Stimulated activated CD8-positive, alpha-beta memory T cell treated with anti-CD3 and anti-CD28 coated beads, Interleukin-7, amount 100 ng/mL, for 24 hours (primary cell): ENCODE data around the gene KIAA1671.
A peak's percentile ranks its signal among the peaks of the same experiment; 100 is the strongest.

Experiments
- DNase-seq: peaks from one replicate; pipeline ENCODE4 v3.0.0-alpha.2; 2020; ENCODE audit warnings: low read depth

KIAA1671 gene

DNA sequence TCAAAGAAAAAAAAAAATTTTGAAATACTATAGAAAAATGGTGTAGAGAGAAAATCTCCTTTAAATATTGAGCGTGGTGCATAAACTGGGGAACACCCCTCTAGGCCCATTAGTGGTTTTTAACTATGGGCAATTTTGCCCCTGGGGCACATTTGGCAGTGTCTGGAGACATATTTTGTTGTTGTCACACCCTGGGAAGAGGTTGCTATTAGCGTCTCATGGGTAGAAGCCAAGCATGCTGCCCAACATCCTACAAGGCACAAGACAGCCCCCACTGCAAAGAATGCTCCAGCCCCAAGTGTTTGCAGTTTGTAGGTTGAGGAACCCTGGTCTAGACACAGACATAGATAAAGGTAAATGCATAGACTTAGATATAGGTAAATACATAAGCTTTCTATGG lies 92.6 kb downstream of the KIAA1671 start:
- no peak for DNase-seq

DNA sequence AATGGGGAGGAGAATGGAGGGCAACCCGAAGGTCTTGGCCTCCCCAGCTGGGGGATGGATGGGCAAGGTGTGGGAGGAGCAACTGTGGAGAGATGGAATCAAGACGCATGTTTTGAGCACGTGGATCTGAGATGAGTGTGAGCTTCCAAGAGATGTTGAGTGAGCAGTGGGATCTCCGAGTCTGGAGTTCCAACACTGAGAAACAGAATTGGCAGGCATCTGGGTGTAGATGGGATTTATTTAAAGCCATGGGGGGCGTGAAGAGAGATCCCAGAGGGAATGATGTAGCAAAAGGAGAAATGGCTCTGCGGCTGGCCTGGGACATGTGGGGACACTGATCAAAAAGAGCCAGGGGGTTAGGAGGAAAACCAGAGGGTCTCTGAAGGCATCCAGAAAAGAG lies 95.6 kb downstream of the KIAA1671 start:
- DNase-seq = no peak

DNA sequence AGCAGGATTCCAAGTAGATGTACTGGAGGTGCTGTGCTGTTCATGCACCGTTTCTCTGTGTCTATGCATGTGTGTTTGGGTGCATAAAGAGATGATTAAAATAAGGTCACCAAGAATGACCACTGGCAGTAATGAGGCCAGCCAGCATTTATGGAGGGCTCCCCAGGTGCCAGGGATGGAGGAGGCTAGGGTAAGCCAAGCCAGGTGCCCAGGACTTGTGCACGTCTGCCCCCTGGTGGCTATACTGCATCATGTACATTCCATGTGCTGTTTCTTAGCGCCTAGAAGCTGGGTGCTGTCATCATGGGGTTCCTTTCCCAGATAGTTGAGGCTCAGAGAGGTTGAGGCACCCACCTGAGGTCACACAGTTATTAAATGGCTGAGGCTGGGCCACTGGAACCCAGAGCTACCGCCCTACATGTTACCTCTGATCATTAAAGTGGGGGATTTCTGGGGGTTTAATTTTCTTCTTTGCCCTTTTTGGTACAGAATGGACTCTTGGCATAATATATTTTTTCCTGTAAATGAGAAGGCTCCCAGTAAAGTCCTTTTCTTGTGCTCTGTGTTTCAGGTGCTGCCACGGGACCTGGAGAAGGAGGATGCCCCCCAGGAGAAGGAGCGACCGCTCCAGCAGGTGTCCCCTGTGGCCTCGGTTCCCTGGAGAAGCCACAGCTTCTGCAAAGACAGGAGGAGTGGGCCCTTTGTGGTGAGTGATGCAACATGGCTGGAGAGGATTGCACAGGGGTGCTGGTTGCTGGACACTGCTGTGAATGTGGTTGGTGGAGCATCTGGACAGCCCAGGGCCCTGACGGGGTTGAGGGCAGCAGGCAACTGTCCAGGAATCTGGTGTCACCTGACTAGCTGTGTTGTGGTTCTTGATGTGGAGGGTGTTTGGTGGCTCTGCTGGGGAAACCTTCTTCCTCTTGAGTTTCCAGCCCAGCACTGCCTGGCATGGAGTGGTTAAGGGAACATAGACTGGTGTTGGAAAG lies 96.4 kb downstream of the KIAA1671 start:
- peak; percentile 48 for DNase-seq

DNA sequence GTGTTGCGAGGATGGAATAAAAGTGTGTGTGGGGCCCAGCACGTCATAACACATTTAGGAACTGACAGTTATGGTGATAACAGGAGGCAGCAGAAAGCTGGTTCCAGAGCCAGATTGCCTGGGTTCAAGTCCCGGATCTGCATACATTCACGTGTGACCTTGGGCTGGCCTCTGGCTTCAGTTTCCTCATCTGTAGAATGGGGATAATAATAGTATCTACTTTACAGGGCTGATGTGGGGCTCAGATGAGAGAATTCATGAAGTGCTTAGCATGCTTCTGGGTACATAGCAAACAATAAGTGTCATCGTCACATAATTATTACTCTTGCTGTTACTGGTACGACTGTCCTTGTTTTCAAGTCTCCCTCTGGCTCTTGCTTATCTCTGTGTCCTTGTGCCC lies 97.3 kb downstream of the KIAA1671 start:
- DNase-seq = no peak

DNA sequence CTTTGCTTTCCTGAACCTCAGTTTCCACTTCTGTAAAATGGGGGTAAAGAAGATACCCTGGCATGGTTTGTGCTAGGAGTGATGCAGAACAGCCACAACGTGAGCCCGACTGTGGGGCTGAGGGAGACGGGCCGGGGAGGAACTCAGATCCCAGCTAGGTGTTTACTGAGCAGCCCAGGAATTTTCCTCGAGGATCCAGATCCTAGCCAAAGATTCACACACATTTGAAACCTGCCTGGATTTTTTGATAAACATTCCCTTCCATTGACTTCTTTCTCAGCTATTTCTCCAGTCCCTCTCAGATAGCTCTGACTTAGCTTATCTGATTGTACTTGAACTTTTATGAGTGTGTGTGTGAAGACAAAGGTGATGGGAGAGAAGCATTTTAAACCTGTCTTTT lies 98.0 kb downstream of the KIAA1671 start:
- DNase-seq = no peak

DNA sequence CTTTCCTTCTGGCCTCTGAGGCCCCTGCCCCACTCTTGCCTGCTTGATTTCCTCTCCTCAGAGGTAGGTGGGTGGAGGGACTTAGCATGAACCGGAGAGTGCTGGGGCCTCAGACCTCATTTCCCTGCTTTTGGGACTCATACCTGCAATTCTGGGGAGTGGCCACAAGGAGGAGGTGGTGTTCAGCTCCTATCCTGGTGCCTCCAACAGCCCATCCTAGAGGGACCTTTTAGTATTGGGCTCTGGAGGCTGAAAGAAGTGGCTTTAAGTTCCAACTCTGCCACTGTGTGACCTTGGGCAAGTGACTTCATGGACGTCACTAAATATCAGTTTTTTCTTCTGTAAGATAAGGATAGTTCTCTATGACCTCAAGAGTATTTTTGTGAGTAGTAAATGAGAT lies 98.6 kb downstream of the KIAA1671 start:
- no peak for DNase-seq

DNA sequence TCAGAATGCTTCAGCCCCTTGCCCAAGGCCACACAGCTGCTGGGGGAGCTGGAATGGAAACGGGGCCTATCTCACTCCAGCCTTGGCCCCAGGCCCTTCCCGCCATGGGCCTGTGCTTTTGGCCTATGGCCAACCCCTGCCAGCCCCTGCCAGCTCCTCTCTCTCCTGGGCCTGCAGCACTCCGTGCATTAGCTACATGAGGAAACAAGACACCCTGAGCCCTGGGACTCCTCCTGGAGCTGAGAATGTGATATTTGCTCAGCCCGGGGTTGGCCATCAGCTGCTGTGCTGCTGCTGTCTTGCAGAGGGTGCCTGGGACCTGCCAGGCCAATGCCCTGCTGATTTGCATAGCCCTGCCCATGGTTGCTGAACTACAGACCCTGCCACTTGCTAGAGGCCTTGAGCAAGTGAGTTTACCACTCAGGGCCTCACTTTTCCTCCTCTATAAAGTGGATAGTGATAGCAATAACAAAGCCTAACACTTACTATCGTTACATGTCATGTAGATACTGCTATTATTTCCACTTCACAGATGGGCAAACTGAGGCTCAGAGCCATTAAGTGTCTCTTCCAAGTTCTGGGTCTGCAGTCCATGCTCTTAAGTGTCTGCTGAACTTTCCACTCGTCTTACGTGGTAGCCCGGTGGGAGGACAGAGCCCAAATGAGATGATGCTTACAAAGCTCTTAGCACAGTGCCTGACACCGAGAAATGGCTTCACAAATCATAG lies 99.6 kb downstream of the KIAA1671 start:
- DNase-seq = no peak

DNA sequence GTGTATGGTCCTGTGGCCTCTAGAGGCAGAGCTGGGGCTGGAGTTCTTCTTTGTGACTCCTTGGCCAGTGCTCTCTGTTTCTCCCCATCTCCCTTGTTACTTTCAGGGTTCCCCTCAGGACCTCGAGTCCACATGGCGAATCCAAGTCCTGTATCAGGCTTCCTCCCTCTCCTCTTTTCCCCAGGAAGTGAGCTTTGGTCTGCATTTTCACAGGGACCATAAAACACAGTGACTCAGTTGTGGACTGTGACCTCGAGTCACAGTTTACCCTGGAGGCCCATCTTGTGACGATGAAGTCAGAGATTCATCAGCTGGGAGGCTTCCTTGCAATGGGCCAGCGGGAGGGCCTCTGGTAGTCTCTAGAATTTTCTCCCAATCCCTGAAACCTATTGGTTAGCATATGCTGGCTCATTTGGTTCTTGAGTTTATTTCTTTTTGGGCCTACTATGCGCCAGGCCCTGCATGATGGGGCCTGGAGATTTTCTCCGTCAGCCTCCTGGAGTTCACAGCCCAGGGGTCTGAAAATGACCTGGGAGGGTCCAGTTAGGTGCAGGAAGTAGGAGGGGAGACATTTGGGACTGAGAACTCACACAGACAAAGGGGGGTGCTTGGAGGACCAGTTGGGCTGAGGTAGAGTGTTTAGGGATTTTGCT lies 100.8 kb downstream of the KIAA1671 start:
- no peak for DNase-seq

DNA sequence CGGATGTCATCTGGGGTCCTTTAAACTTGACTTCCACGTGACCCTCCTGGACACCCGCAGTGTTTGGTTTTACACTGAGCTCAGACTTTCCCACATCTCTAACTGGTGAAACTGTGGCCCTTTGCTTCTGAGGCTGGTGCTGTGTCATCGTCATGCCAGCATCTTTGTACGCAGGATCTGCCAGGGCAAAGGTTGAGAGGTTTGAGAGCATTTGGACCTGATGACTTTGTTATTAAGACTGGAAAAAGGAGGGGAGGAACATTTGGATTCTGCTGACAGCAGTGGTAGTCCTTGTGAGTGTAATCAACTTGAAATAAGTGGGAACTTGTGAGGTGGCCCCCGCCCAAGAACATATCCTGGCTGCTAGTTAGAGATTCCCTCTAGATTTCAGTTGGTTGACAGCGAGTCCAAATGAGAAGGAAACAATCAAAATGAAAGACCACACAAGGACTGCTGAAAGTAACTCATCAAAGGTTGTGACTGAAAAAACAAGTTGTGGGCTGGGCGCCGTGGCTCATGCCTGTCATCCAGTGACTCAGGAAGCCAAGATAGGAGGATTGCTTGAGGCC lies 102.5 kb downstream of the KIAA1671 start:
- DNase-seq = peak; percentile 27

DNA sequence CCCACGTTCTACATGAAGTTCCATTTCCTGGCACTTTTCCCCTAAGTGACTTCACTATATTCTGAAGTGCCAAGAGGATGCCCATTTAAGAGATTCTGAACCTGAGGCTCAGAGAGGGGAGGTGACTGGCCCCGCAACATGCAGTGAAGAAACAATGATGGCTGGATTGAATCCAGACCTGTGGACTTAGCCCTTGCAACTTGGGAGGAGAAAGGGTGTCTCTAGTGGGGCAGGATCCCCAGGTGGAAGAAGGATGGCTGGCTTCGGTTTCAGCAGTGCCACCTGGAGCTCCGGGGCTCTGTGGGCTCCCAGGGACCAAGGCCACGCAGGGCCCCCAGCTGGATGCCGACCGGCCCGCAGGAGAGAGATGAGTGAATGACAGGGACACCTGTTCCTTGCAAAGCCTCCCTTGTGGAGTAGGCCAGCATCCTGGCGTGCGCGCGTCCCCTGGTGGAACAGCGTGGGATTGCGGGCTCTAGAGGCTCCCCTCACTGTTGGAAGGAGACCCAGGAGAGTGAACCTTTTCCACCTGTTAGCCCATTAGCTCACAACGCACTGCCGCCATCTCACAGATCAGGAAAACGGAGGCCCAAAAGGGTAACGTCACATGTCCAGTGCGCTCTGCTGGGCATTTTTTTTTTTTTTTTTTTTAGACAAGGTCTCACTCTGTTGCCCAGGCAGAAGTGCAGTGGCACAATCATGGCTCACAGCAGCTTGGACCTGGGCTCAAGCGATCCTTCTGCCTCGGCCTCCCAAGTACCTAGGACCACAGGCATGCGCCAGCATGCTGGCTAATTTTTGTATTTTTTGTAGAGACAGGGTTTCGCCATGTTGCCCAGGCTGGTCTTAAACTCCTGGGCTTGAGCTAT lies 104.7 kb downstream of the KIAA1671 start:
- peak; percentile 74 for DNase-seq

DNA sequence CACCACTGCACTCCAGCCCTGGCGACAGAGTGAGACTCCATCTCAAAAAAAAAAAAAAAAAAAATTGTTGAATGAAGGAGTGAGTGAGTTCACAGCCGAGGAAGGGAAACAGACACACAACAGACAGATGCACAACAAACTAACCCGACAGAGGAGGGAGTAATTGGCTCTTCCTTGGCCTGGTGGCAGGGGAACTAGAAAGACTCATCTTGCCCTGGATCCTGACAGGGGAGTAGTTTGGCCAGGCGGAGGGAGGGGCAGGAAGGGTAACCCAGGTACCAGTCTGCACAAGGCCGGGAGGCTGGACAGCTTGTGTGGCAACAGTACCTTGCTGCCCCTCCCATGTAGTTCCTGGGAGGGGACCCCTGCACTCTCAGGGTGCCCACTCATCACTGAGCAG lies 106.9 kb downstream of the KIAA1671 start:
- no peak for DNase-seq

DNA sequence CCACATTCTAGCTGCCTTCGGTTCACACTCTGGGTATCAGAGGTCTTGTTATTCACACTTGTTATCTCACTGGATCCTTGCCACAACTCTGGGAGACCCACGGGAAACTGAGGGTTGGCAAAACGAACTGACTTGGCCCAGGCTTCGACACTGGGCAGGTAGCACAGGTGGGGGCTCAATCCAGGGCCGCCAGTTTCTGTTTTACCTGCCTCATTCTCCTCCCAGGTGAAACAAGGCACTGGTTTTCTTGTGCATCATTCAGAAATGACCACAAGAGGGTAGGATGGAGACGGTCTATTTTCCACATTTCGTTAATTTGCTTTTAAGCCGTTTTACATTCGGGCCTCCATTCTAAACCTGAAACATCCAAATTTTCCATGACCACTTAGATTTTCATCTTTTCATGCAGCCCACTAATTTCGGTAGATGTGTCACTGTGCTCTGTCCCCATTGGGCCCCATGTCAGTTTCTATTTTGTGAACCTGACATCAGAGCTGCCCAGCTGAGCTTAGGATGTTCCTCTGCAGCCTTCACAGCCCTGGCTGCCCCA lies 108.1 kb downstream of the KIAA1671 start:
- DNase-seq = peak; percentile 13

DNA sequence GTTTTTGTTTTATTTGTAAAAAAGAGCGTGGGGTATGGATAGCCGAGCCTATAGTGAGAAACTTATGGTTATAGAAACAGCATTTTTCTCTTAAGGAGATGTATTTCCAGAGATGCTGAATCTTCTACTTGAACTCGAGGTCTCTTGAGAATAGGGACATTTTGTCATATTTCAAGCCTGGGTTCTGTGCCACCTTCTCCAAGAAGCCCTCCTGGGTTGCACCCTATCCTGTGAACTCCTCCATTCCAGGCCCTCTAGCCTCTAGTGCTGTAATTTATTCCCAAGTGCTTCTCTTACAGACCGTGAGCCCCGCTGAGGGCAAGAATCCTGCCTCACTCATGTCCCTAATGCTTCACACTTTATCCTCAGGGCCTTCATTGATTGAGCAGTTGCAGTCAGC lies 108.6 kb downstream of the KIAA1671 start:
- no peak for DNase-seq

DNA sequence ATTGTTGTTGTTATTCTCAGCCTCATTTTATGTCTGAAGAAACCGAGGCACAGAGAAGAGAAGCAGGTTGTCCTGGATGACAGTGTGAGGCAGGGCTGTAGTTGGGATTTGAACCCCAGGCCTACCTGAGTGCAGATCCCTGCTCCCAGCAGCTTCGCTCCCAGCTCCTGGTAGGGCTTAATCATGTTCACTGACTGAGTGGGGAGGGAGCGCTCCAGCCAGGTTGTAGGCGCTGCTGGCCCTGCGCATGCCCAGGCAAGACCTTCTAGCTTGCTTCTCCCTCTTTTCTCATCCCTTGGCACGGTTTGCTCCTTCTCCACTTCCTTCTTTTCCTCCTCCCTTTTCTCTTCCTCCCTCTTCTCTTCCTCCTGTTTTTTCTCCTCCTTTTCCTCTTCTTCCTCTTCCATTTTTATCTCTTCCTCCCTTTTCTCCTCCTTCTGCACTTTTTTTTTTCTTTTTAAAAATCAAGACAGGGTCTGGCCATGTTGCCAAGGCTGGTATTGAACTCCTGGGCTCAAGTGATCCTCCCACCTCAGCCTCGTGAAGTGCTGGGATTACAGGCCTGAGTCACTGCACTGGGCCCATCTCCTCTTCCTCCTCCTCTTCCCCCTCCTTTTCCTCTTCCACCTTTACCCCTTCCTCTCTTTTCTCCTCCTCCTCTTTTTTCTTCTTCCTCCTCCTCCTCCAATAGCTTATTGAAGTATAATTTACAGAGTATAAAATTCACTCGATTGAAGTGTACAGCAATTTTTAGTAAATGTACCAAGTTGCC lies 109.3 kb downstream of the KIAA1671 start:
- DNase-seq = no peak

DNA sequence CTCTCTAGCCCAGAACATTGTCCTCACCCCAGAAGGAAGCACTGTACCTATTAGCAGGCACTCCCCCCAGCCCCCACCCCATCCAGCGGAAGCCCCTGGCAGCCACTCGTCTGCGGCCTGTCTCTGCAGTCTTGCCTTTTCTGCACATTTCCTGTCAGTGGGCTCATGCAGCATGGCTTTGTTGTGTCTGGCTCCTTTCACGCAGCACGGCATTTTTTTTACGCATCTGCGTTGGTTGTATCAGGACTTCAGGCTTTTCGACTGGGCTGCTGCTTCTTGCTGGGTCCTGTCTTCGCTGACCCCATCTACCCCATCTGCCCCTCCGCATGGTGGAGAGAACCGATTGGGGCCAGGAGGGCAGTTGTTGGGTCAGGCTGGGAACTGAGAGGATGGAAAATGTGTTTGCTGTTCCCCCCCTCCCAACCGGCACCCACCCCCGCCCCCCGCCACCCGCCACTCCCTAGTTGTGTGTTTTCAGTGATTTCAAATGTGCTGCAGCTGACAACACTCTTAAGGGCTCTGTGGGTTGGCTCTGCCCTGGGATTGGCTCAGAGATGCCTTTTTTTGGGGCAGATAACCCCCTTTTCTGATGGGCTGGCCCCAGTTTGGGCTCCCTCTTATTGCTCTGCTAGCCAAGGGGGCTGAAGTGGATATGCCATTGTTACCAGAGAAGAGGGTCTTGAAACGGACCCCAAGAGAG lies 110.0 kb downstream of the KIAA1671 start:
- DNase-seq = peak; percentile 23

DNA sequence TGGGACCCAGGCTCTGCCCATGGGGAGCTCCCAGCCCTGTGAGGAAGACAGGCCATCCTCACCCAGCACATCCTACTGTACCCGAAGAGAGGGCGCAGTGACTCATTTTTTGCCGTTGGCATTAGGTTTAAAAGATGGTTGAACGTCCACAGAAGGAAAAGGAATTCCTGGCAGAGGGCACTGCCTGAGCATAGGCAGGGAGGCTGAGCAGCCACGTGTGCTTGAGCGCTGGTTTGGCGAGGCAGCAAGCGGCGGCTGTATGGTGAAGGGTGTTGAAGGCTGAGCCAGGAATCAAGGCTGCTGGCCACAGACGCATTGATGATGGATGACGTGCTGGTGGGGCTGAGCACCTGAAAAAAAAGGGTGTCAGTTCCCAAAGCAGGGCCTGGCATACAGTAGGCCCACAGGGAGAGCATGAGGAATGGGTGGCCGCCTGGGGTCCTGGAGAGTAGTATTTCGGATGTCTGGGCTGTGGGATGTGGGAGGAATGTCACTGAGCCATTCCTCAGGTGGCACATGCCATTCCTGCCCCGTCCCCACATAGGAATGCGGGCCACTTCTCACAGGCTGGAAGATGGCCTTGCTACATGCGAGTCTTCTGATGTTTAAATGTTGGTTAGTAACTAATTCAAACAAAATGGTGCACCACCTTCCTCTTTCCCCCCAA lies 112.5 kb downstream of the KIAA1671 start:
- no peak for DNase-seq

DNA sequence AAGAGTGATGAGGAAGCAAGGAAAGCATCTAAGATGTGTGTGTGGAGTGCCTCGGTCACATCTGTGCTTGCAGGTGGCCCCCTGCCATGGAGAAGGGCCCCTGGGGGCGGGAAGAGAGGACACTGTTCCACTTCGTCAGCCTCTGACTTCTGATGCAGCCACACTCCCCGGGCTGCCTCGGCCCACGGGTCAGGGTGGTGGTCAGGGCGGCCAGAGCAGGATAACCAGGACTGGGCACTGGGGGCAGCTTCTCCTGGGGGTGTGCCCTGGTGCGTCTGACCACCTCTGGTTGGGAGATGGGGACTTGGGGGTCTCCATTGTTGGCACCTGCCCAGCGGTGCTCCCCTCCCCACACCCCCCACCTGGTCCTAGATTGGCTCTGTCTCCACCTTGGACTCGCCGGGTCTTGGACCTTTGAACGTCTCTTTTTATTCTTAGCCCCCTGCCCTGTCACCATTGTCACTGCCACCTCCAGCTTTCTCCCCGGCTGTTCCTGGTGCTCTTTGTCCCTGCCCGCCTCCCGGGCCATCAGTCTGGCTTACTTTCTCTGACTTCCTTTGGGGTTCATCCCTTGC lies 114.4 kb downstream of the KIAA1671 start:
- DNase-seq = no peak

DNA sequence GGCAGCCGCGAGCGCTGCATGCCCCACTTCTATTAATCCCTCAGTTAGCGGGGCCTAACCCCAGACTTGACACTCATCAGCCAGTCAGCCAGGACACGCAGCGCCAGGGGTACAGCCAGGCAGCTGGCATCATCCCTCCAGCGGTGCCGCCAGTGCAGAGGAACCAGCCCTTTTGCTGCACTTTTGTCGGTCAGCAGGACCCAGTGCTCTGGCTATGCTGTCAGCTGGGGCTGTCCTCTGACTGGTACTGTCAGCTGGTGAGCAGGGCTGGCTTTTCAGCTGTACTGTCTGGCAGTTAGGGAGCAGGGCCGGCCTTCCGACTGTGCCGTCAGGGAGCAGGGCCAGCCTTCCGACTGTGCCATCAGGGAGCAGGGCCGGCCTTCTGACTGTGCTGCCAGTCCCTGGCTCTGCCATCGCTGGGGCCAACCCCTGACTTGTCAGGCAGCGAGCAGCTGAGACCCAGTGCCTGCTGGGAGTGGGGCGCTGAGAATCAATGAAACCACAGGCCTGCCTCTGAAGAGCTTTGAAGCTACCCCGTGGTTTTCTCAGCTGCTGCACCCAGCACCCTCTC lies 115.4 kb downstream of the KIAA1671 start:
- peak; percentile 23 for DNase-seq
